Measurements from ENCODE around the gene NUDT4.
A peak's percentile ranks its signal among the peaks of the same experiment; 100 is the strongest.
"Not testable (repeated sequence)": the region's sequence is repeated elsewhere in the genome, so short reads cannot be mapped to it uniquely, and the experiment has no call there.

The NUDT4 gene

GRCh38 chr12:93368766-93369165 is 9.0 kb upstream of the NUDT4 start:
- no peak for DNase-seq

- DNase-seq: no peak
These were observed 8.2 kb upstream of the NUDT4 start for GRCh38 chr12:93369505-93369904.

GRCh38 chr12:93370947-93371346 is 6.8 kb upstream of the NUDT4 start:
- no peak for DNase-seq

- DNase-seq: no peak
These were observed 3.6 kb upstream of the NUDT4 start for GRCh38 chr12:93373961-93374656.

GRCh38 chr12:93375906-93376305 is 1.8 kb upstream of the NUDT4 start:
- peak; percentile 26 for DNase-seq

GRCh38 chr12:93376436-93377251 is 1.1 kb upstream of the NUDT4 start:
- DNase-seq: no peak

- peak; percentile 87 for DNase-seq
These were observed 672 bp downstream of the NUDT4 start for GRCh38 chr12:93378196-93378997.

- DNase-seq: no peak
These were observed 1.2 kb downstream of the NUDT4 start for GRCh38 chr12:93378998-93379325.

GRCh38 chr12:93379326-93379980 is 1.7 kb downstream of the NUDT4 start:
- no peak for DNase-seq

GRCh38 chr12:93379981-93380361 is 2.2 kb downstream of the NUDT4 start:
- DNase-seq: no peak

- DNase-seq: no peak
These were observed 2.9 kb downstream of the NUDT4 start for GRCh38 chr12:93380480-93381121.

- no peak for DNase-seq
These were observed 3.6 kb downstream of the NUDT4 start for GRCh38 chr12:93381161-93381975.

- DNase-seq: not testable (repeated sequence)
These were observed 4.3 kb downstream of the NUDT4 start for GRCh38 chr12:93381976-93382437.

- no peak for DNase-seq
These were observed 10.1 kb downstream of the NUDT4 start for GRCh38 chr12:93387780-93388179.

GRCh38 chr12:93390031-93390430 is 12.3 kb downstream of the NUDT4 start:
- DNase-seq: no peak

GRCh38 chr12:93390549-93391297 is 13.0 kb downstream of the NUDT4 start:
- DNase-seq: no peak

GRCh38 chr12:93393425-93393824 is 15.7 kb downstream of the NUDT4 start:
- no peak for DNase-seq

GRCh38 chr12:93397412-93397811 is 19.7 kb downstream of the NUDT4 start:
- no peak for DNase-seq

- DNase-seq: not testable (repeated sequence)
These were observed 21.6 kb downstream of the NUDT4 start for GRCh38 chr12:93399183-93399863.
